Fibroblast of lung (primary cell): ENCODE data around the gene GABRG3. TPM values are rescaled to one million over a fixed set of nuclear protein-coding genes. Genes with fewer than 3 reads are reported as not detected.

Source experiments
- DNase-seq, 2 donors: peaks; one replicate each; pipeline versions ENCODE4 v3.0.0 to v3.0.0-alpha.2; 2010; ENCODE audit warnings: low read depth in 2 of 2
- H2AFZ ChIP-seq: 2 replicates; pipeline ENCODE4 v1.5.1; 2012; ENCODE audit warnings: low read length, control low read depth, inconsistent platforms
- H3K27ac ChIP-seq: 2 replicates; pipeline ENCODE4 v1.5.1; 2011; ENCODE audit warnings: low read length, control low read depth; ENCODE audit not compliant: insufficient read depth
- H3K27me3 ChIP-seq: 2 replicates; pipeline ENCODE4 v1.5.1; 2011; ENCODE audit warnings: mild to moderate bottlenecking, low read length; ENCODE audit not compliant: control insufficient read depth, insufficient read depth
- H3K36me3 ChIP-seq: 2 replicates; pipeline ENCODE4 v1.5.1; 2011; ENCODE audit warnings: low read length; ENCODE audit not compliant: control insufficient read depth, insufficient read depth
- H3K4me1 ChIP-seq: 2 replicates; pipeline ENCODE4 v1.5.1; 2011; ENCODE audit warnings: low read length; ENCODE audit not compliant: control insufficient read depth, insufficient read depth; ENCODE audit errors: extremely low read depth
- H3K4me2 ChIP-seq: 2 replicates; pipeline ENCODE4 v1.5.1; 2011; ENCODE audit warnings: low read length, control low read depth; ENCODE audit not compliant: insufficient read depth; ENCODE audit errors: extremely low read depth
- H3K4me3 ChIP-seq, 4 experiments: fragments of 200-600 bp in 1 of 4; sonication (generic) in 1 of 4; replicated peaks in 1 of 4; 2 replicates each; pipeline ENCODE4 v1.5.1; 2011 to 2016; ENCODE audit warnings: low read length in 4 of 4, low read depth in 3 of 4, mild to moderate bottlenecking in 3 of 4, control low read depth in 2 of 4, inconsistent platforms in 1 of 4, mixed read lengths in 1 of 4; ENCODE audit not compliant: insufficient read depth in 1 of 4; ENCODE audit errors: control extremely low read depth in 1 of 4
- H3K79me2 ChIP-seq: 2 replicates; pipeline ENCODE4 v1.5.1; 2012; ENCODE audit warnings: mild to moderate bottlenecking, low read length, inconsistent platforms; ENCODE audit not compliant: control insufficient read depth, insufficient read depth
- H3K9ac ChIP-seq: 2 replicates; pipeline ENCODE4 v1.5.1; 2011; ENCODE audit warnings: mild to moderate bottlenecking, low read length, control low read depth; ENCODE audit not compliant: insufficient read depth
- H3K9me3 ChIP-seq: 2 replicates; pipeline ENCODE4 v1.5.1; 2012; ENCODE audit warnings: low read depth, low read length; ENCODE audit not compliant: control insufficient read depth, insufficient read depth
- H4K20me1 ChIP-seq: 2 replicates; pipeline ENCODE4 v1.5.1; 2011; ENCODE audit warnings: low read length; ENCODE audit not compliant: control insufficient read depth, insufficient read depth; ENCODE audit errors: extremely low read depth
- EZH2 ChIP-seq: IDR thresholded peaks from 2 replicates; pipeline ENCODE4 v1.5.1; 2012; ENCODE audit warnings: low read length, control low read depth, mild to moderate bottlenecking; ENCODE audit errors: missing control alignments
- polyA plus RNA-seq, 2 donors: library from polyadenylated mRNA; depleted of rRNA in 1 of 2; stranded (reverse) in 1 of 2; unstranded in 1 of 2; fragments of >200 nt; gene quantifications; 2 replicates each; pipeline ENCODE4 v1.2.1, GENCODE V29; 2011 to 2012; ENCODE audit warnings: missing spikeins in 1 of 2
- total RNA-seq: library from RNA; depleted of rRNA; stranded (reverse); fragments of >200 nt; gene quantifications from 2 replicates; pipeline ENCODE4 v1.2.1, GENCODE V29; 2014
- TF ChIP-seq, protein P1 (sequence below), 2 donors: IDR thresholded peaks in 1 of 2; conservative IDR thresholded peaks in 1 of 2; 1 replicate in 1 of 2; 2 replicates in 1 of 2; pipeline ENCODE4 v1.5.1; 2011 to 2012; ENCODE audit warnings: low read length in 2 of 2, control low read depth in 1 of 2, inconsistent platforms in 1 of 2, low read depth in 1 of 2, mild to moderate bottlenecking in 1 of 2

Gene GABRG3
- total and polyA plus RNA-seq, 2 donors (not counting 1 experiment from before 2014, with no cell fraction given): not detected

DNA sequence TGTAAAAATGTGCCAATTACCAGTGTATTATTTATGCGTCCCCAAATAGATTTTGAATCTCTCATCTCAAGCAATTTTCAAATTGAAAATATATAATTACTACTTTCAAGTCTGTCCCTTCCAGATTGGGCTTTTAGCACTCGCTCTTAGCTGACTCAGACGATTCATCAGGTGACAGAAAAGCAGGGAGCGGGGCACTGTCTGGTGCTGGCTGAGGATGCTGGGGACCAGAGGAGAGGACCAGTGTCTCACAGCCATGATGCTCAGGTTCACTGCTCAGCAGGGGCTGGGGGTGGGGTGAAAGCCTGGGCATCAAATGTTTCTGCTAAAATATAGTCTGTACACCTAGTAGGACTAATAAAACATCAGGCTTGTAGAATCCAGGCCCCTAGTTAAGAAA, 199.9 kb downstream of the GABRG3 start:
- Histone ChIP-seq H3K9ac (no peak overlapping the region), H3K27ac (no peak overlapping the region), H2AFZ (no peak overlapping the region), H3K79me2 (no peaks in the 10 kb centered on the region), H3K4me1 (no peaks in the 10 kb centered on the region), H3K9me3 (no peaks in the 10 kb centered on the region), H3K4me3 (no peak overlapping the region), H3K4me2 (no peak overlapping the region), H3K27me3 (no peaks in the 10 kb centered on the region), H4K20me1 (no peaks in the 10 kb centered on the region), H3K36me3 (no peaks in the 10 kb centered on the region)
- no peak for DNase-seq
- TF ChIP-seq EZH2: no peak
- TF ChIP-seq, protein P1, sequence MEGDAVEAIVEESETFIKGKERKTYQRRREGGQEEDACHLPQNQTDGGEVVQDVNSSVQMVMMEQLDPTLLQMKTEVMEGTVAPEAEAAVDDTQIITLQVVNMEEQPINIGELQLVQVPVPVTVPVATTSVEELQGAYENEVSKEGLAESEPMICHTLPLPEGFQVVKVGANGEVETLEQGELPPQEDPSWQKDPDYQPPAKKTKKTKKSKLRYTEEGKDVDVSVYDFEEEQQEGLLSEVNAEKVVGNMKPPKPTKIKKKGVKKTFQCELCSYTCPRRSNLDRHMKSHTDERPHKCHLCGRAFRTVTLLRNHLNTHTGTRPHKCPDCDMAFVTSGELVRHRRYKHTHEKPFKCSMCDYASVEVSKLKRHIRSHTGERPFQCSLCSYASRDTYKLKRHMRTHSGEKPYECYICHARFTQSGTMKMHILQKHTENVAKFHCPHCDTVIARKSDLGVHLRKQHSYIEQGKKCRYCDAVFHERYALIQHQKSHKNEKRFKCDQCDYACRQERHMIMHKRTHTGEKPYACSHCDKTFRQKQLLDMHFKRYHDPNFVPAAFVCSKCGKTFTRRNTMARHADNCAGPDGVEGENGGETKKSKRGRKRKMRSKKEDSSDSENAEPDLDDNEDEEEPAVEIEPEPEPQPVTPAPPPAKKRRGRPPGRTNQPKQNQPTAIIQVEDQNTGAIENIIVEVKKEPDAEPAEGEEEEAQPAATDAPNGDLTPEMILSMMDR (conservative IDR thresholded peaks at IDR 0.05 in 1 of 2, IDR thresholded peaks at IDR 0.05 in 1 of 2; ENCODE audit: low read depth in 1 of 2, low read length in 2 of 2): no peak

DNA sequence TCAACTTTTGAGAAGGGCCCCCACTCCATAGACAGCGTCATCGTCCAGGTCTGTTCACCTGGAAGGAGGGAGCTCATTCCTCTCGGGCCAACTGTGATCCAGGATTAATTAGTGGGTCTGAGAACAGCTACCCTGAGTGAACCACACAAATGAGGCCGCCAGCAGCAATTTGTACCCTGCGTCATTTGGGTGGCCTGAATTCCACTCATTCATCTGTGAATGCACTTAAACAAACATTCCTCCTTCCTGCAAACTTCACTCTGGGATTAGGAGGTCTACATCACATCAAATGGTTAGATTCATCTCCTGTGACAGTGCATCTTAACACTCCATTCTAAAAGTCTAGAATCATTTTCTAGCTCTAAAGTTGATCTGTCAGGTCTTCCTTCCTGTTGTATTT, 201.8 kb downstream of the GABRG3 start:
- Histone ChIP-seq H3K4me3 (no peak overlapping the region), H2AFZ (no peak overlapping the region), H3K4me1 (no peaks in the 10 kb centered on the region), H3K27ac (no peak overlapping the region), H3K9me3 (no peaks in the 10 kb centered on the region), H3K36me3 (no peaks in the 10 kb centered on the region), H3K9ac (no peak overlapping the region), H3K79me2 (no peaks in the 10 kb centered on the region), H4K20me1 (no peaks in the 10 kb centered on the region), H3K27me3 (no peaks in the 10 kb centered on the region), H3K4me2 (no peak overlapping the region)
- DNase-seq: no peak
- no peak for TF ChIP-seq EZH2

DNA sequence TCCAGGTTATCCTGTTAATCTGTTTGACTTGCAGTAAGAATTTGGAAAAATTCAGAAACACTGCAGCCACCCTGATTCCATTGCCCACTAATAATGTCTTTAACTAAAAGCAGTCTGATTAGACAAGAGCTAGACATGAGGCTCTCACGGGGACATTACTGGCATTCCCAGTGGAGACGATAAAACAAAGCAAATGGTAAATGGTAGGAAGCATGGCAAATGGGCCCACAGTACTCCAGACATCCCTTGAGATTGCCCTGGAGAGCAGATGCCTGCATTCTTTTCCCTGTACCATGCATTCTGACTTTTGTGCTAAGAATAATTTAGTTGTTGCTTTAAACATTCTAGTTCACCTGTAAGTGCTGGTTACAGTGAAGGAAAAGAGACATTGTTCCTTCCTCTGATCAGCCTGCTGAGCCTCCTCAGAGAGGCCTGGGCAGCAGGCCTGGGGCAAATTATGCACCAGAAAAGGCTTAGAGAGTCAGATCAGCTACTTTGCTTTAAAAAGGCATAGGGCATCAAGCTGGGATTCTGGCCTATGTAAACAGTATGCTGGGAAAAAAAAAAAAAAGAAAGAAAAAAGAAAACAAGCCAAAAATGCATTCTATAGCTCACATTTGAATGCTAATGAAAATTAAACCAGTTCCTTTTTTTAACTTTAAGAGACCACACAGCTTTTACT, 204.6 kb downstream of the GABRG3 start:
- Histone ChIP-seq H3K4me3 (no peak overlapping the region), H3K4me1 (no peaks in the 10 kb centered on the region), H3K27me3 (no peaks in the 10 kb centered on the region), H3K27ac (no peak overlapping the region), H3K9me3 (no peaks in the 10 kb centered on the region), H3K79me2 (no peaks in the 10 kb centered on the region), H4K20me1 (no peaks in the 10 kb centered on the region), H3K36me3 (no peaks in the 10 kb centered on the region), H3K4me2 (no peak overlapping the region), H2AFZ (no peak overlapping the region), H3K9ac (no peak overlapping the region)
- DNase-seq: no peak
- no peak for TF ChIP-seq EZH2
- TF ChIP-seq, protein P1 (conservative IDR thresholded peaks at IDR 0.05 in 1 of 2, IDR thresholded peaks at IDR 0.05 in 1 of 2; ENCODE audit: low read depth in 1 of 2, low read length in 2 of 2): no peak
